GM12801 (cell line): ENCODE measurements around the gene MAP7.

Experiments used
- TF ChIP-seq, protein P1 (sequence below): IDR thresholded peaks from one replicate; pipeline ENCODE4 v1.5.1; 2011; ENCODE audit warnings: control low read depth; ENCODE audit not compliant: insufficient read length; ENCODE audit errors: extremely low read depth

The MAP7 gene

DNA sequence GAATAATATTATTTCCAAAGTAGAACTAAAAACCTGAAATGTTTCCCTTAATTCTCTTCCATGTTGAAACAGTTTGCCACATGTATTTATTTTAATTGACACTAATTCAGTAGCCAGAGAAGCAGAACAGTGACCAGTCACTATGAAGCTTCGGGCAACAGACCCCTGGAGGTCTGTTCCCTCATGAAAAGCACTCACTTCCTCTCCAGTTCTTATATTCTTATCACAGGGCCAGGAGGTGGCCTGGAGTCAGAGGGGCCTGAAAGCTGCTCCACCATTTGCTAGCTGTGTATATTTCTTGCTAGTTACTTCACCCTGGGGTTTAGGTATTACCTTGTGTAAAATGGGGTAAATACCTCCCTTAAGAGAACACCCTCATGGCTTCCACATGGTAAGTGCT lies 49.1 kb downstream of the MAP7 start:
- TF ChIP-seq, protein P1, sequence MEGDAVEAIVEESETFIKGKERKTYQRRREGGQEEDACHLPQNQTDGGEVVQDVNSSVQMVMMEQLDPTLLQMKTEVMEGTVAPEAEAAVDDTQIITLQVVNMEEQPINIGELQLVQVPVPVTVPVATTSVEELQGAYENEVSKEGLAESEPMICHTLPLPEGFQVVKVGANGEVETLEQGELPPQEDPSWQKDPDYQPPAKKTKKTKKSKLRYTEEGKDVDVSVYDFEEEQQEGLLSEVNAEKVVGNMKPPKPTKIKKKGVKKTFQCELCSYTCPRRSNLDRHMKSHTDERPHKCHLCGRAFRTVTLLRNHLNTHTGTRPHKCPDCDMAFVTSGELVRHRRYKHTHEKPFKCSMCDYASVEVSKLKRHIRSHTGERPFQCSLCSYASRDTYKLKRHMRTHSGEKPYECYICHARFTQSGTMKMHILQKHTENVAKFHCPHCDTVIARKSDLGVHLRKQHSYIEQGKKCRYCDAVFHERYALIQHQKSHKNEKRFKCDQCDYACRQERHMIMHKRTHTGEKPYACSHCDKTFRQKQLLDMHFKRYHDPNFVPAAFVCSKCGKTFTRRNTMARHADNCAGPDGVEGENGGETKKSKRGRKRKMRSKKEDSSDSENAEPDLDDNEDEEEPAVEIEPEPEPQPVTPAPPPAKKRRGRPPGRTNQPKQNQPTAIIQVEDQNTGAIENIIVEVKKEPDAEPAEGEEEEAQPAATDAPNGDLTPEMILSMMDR = no peak

DNA sequence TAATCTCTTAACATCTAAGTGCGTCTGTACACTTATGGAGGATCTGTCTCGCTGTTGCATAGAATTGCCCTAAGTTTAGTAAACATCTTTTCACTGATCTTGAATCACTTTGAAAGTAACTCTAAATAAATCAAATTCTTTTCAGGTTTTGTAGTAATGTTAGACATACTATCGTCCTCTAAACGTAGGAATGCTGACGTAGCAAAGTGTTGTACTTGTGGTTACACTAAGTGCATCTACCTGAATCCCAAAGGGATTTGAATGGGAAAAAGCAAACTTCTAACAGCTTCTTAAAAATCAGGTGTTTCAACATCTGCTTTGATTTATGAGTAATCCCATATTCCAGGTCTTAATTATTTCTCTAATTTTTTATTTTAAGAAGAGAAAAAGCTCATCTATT lies 49.8 kb downstream of the MAP7 start:
- TF ChIP-seq, protein P1 = no peak

DNA sequence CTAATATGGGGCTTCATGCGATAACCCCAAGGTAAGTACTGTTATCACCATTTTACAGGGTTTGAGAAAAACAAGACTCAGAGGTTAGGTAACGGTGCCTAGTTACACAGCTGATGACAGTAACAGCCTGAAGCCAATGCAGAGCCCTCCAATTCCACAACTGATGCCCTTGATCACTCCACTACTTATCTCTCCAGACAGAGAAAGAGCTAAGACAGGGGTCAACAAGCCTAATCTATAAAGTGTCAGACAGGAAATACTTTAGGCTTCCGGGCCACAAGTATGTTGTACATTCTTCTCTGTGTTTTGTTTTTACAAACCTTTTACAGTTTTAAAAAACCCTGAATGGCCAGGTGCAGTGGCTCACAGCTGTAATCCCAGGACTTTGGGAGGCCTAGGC lies 50.9 kb downstream of the MAP7 start:
- TF ChIP-seq, protein P1 = no peak

GRCh38 chr6:136494710-136495109 lies 55.5 kb downstream of the MAP7 start:
- TF ChIP-seq, protein P1 = no peak

DNA sequence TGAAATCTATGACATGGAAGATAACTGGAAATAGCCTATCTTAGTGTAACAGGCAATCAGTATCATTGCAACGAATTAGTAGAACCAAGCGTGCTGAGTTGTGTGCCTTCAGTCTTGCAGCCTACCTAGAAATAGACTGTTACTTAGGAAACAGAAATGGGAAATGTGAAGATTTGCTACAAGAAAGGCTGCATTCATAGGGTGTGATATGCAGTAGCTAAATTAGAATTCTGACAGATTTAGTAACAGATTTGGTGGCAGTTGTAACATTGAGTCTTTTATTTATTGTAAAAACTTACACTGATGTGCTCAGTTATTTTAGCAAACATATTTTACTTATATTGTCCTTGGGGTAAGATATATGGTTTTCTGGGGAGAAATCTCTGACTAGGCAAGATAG lies 56.2 kb downstream of the MAP7 start:
- TF ChIP-seq, protein P1 = no peak

DNA sequence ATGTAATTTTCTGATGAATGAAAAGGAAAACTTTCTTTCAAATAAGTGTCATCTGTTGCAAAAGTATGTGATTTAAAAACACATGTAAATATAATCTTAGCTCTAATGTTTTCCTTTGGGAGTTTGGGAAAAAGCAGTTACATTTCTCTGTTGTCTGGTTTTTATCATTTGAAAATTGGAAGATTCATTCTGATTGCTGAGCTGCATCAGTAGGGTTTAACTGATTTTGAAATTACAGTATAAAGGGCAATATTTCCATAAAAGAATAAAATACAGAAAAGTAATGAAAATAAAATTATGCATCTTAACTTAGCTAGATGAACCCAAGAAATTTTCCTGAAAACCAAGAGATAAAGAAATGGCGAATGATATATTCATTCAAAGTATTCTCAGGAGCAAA lies 57.8 kb downstream of the MAP7 start:
- TF ChIP-seq, protein P1 = no peak

DNA sequence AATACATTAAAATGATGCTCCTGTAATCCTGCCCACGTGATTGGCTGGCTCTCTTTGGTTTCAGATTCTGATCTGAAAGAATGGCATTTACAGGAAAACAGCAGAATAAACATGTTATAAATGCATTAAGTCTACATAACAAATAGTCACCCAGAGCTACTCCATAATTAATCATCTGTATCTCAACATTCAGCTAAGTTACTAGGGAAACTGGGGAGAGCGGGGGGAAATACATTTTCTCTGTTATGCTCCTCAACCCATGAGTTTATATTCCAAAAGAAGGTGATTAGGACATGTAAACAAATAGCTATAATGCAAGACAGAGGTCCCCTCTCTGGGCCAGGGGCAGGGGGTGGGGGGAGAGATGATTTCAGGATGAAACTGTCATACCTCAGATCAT lies 58.5 kb downstream of the MAP7 start:
- TF ChIP-seq, protein P1 = no peak

GRCh38 chr6:136491251-136491650 lies 59.0 kb downstream of the MAP7 start:
- TF ChIP-seq, protein P1 = no peak
